Right lobe of liver (tissue), 4 donors: ENCODE data around the gene TAF11L14.

Experiments
- POLR2A ChIP-seq: fragments of 450-650 bp; IDR thresholded peaks from one replicate; pipeline ENCODE4 v1.6.1; 2017; ENCODE audit warnings: antibody characterized with exemption, mild to moderate bottlenecking
- TF ChIP-seq, protein P1 (sequence below), 4 donors: fragments of 200-600 bp in 3 of 4; fragments of 450-650 bp in 1 of 4; IDR thresholded peaks; one replicate each; pipeline versions ENCODE4 v1.5.1 to v1.8.0; 2016 to 2022; ENCODE audit warnings: antibody characterized with exemption in 4 of 4, mild to moderate bottlenecking in 2 of 4
- donor health status: DM: no; HTN: no; CAD: no.
- donor health status: DM: no; HTN: no; CAD: no.
- donor health status: DM: no; HTN: yes; CAD: no.

DNA sequence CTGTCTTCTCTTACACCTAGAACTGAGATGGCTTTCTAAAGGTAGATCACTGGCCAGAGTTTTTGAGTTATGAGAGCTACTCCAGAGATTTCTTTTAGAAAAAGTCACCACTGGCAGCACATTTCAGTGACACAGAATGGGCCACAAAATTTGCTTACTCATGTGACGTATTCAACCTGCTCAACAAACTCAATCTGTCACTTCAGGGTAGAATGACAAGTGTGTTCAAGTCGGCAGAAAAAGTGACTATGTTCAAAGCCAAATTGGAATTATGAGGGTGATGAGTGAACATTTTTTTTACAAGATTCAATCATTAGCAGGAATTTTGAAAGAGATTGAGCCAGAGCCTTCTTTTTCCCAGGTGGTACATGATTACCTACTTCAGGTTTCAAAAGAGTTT, 46.5 kb downstream of the TAF11L14 start:
- no peak for TF ChIP-seq POLR2A
- TF ChIP-seq, protein P1, sequence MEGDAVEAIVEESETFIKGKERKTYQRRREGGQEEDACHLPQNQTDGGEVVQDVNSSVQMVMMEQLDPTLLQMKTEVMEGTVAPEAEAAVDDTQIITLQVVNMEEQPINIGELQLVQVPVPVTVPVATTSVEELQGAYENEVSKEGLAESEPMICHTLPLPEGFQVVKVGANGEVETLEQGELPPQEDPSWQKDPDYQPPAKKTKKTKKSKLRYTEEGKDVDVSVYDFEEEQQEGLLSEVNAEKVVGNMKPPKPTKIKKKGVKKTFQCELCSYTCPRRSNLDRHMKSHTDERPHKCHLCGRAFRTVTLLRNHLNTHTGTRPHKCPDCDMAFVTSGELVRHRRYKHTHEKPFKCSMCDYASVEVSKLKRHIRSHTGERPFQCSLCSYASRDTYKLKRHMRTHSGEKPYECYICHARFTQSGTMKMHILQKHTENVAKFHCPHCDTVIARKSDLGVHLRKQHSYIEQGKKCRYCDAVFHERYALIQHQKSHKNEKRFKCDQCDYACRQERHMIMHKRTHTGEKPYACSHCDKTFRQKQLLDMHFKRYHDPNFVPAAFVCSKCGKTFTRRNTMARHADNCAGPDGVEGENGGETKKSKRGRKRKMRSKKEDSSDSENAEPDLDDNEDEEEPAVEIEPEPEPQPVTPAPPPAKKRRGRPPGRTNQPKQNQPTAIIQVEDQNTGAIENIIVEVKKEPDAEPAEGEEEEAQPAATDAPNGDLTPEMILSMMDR (IDR thresholded peaks at IDR 0.05), result no peak
